Measurements from ENCODE around the gene SEPTIN1.
"Not testable (repeated sequence)": the region's sequence is repeated elsewhere in the genome, so short reads cannot be mapped to it uniquely, and the experiment has no call there.

Gene SEPTIN1

DNA sequence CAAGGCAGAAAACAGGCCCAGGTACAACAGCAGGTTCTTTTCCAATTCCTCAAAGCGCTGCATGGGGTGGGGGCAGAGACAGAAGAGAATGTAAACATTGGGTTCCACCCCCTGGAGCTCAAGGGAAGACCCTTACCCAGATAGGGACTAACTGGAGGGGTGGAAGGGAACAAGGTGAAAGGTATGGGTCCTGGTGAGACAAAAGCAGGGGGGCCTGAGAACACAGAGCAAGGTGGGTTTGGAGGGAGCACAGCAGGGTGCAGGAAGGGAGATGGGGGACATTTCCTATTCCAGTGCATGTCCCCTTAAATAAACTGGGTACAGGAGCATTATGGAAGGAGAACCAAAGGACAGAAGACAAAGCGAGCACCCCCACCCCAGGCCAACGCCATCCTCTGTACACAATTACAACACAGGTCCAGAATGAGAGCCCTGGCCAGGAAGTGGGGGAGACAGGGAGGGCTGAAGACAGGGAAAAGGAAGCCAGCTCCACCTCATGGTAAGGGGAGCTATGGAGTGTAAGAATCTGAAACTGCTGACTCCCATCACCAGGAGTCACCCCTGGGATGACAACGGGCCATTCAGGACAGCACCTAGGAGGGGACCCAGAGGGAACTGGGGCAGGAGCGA is 25.2 kb downstream of the SEPTIN1 start:
- no peak for DNase-seq

DNA sequence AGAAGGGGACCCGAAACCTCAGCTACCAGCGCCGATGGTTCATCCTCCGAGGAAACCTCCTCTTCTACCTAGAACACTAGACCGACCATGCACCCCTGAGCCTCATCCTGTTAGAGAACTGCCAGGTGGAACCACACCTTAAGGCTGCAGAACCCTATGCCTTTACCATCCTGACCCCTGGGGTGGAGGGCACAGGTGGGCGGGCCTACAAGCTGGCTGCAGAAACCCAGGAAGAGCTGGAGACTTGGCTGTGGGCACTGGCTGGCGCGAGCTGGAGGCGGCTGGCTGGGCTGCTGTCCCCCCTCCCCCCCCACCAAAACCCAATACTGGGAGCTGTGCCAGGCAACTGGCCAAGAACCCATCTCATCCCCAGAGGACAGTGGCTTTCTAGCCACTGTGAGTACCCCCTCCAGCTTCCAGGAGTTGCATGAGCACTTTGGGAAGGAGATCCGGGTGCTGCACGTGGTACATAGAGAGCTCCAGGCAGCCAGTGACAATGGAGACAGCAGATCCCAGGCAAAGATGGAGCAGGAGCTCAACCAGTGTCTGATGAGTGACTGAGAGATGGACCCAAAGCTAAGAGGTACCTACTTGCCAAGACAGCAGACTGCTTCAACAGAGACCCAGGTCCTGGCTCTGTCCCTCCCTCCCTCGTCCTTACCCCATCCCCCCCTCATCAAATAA is 25.8 kb downstream of the SEPTIN1 start:
- no peak for DNase-seq

DNA sequence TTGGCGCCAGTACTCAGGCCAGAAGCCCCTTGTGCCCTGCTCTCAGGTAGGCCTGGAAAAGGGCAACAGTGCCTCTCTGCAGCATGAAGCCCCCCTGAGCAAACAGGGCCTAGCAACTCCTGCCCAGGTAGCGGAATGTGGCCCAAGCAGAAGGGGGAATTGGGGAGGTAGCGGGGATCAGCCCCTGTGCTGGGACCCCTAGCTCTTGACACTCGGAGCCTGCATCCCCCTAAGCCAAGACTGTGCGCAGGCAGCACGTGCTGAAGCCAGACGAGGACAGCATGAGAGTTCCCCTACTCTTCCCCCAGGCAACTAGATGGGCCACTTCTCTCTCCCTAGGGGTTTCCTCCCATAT is 26.4 kb downstream of the SEPTIN1 start:
- DNase-seq = no peak

DNA sequence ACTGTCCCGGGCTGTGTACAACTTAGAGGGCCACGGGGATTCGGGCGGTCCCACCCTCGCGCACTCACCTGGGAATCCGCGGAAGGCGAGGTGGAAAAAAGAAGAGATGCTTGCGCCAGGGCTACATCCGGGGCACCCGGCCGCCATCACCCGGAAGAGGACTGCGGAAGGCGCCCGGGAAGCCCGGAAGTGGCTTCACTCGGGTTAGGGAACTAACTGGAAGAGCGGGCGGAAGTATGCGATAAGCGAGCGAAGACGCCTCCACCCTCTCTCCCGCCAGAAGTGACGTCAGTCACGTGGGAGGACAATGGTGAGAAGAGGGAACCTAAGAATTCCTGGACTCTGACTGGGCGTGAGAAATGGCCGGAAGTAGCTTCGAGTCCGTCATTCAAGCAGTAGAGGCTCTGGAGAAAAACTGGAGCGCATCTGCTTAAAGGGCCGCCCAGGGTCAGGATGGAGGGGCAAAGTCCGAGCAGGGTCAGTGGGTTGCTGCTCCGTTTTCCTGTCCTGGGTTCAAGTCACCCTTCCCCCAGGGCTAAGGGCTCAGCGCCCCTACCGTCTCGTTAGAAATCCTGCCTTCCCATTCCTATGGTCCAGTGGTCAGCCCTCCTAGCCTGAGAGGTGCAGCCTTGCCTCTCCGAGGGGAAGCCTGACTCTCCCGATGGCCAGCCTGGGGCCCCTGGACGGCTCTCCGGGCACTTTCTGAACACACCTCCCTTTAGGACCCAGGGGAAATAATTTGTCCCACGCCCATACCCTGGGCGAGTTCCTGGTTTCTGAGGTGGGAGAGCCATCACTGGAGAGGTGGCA is 27.0 kb downstream of the SEPTIN1 start, which contains the start of gene CD2BP2:
Gene CD2BP2 (minus strand): TSS at position 165 of the 810 bp plus-strand sequence. CDS start 627 bp downstream, outside the sequence.
- peak; percentile 100 for DNase-seq

DNA sequence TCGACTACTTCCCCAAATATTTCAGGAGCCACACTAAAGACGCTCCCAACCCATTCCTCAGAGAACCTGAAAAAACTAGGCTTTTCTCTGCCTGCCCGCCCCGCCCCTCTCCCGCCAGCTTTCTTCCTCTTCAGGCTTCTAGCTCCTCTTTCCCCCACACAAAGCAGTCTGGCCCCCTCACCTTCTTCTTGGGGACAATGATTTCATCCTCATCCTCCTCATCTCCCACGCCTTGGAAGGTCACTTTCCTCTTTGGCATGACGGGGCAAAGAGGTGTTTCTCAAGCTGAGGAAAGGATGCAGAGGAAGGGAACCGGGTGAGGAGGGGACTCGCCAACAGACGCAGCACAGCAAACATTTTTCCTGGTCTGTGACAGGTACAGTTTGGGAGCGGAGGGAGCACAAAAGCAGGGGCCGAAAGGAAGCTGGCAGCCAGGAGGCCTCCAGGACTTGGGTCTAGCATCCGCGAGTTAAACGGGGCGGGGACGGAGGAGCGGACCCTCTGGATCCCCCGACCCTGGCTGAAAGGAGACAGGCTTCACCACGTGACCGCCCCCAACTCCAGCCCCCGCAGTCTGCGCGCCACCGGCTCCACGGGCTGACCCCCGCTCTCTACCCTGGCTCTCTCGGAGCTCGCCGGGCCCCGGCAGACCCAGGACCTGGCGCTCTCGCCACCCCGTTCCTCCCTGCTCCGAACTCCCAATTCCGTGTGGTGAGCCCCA is 27.8 kb downstream of the SEPTIN1 start:
- no peak for DNase-seq

DNA sequence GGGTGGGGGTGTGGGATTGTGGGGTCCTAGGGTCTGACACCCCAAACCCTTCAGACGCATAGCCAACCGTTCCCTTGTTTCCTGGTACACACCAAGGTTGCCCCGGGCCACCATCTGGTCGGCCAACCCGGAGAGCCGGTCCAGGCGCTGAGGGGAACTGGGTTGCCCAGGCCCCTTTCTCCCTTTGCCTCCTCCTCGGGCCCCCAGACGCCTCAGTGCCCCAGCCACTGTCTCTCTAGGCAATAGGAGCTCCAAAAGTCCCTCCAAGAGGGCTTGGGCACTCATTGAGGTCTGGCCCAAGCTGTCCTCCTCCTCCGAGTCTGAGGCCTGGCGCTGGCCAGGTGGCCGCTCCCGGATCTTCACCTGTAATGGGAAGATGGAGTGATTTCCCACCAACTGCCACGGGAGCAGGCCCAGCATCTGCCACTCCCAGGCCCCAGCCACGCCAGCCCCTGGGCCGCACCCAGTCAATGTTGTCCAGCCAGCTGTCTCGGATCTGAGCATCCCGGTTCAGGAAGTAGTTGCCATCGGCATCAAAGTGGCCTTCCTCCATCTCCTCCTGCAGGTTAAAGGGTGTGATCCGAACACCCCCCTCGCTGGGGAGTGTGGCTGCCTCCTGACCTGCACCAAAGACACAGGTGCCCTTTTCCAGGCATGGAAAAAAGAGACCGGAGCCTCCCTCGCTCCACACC is 28.8 kb downstream of the SEPTIN1 start:
- DNase-seq = no peak

DNA sequence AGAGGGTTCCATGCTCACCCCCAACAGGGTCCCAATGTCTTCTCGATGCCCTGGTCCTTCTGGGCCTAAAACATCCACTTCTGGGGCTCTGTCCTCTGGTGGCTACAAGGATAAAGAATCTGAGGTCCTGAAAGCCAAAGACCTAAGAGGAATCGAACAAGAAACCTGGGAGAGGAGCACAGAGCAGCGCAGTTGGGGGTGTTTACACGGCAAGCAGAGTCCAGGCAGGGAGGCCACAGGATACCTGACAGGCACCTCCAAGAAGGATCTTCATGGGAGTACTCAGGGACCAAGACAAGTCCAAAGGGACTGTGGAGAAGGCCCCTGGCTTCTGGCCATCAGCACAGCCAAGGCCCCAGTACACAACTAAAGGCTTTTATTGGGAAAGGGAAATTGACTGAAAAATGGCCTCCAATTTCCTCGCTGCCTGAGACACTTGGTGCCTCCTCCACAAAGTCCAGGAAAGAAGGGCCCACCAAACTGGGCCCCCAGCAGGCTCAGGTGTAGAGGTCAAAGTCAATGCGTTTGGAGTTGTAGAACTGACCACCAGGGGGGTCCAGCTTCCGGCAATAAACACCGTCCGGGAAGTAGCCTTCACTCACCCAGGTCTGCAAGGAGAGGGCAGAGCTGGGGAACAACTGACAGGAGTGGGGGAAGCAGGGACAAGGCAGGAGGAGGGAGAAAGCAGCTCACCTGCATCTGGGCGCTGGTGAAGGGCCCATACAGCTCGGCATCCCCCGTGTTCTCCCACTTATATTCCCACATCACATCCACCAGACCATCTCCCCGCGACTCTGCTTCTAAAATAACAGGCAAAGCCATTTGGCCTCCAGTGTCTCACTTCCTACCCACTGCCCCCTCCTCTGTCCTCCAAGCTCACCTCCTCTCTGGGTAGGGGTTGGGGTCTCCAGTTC is 29.6 kb downstream of the SEPTIN1 start:
- no peak for DNase-seq

DNA sequence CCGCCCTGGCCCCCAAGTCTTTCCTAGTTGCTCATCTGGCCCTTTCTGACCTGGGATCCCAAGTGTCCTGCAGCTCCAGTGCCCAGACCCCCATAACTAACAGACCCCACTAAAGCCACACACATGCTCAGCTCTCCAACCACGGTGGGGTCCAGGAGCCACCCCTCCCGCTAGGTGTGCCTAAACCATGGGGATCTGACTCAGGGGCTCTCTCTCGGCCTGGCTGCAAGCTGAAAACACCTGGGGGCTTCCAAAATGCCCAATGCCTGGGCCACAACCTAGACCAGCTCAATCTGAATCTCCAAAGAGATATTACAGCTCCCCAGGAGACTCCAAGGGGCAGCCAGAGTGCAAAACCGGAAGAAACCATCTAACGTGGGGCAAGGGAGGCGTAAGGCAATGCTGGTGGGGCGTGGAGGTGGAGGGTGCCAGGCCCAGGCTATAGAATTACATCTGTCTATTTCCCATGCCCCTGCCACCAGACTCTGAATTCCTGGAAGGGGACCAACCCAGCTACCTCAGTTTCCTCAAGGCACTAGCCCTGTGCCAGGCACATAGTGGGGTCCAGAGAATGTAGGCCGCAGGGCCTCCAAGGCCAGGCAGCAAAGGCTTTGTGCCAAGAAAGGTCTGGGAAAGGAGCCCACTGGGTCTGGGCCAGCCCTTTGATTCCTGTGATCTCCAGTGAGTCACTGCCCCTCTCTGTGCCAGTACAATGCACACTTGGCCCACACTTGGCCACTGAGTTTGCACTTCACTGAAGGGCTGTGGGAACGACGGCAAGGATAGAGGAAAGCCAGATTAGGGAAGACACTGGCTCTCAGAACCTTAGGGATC is 30.6 kb downstream of the SEPTIN1 start:
- peak; percentile 72 for DNase-seq

DNA sequence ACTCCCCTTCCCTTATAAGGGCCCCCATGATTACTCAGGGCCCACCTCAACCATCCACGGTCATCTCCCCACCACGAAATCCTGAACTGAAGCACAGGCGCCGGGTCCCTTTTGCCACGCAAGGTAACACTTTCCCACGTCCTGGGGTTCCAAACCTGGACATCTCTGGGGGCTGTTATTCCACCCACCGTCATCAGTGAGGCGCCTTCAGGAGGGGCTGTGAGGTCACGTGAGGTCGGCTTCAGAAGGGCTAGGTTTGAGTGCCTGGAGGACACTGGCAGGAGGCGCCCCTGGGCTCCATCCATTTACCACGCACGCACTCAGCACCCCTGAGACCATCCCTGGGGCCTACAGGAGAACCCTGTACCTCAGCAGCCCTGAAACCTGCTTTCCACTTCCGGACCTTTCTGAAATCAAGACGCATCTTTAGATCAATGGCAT is 31.3 kb downstream of the SEPTIN1 start:
- DNase-seq = no peak

DNA sequence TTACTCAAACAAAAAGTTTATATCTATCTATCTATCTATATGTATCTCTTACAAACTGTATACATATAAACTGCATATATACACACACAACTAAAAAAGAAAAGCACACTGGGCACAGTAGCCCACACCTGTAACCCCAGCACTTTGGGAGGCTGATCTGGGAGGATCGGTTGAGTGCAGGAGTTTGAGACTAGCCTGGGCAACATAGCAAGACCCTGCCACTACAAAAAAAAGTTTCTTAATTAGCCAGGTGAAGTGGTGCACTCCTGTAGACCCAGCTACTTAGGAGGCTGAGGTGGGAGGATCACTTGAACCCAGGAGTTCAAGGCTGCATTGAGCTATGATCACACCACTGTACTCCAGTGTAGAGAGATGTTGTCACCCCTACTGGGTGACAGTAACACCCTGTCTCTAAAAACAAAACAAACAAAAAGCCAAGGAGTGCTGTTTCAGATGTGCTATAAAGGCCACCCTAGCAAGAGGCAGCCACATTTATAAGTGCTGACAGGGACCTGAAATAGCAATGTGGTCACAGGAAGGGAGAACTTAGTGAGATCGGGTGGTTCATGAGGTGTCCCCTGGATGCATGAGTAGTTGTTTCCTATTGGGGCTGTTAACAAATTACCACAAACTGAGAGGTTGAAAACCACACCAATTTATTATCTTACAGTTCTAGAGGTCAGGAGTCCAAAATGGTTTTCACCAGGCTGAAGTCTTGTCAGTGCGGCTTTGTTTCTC is 32.1 kb downstream of the SEPTIN1 start:
- DNase-seq = no peak

DNA sequence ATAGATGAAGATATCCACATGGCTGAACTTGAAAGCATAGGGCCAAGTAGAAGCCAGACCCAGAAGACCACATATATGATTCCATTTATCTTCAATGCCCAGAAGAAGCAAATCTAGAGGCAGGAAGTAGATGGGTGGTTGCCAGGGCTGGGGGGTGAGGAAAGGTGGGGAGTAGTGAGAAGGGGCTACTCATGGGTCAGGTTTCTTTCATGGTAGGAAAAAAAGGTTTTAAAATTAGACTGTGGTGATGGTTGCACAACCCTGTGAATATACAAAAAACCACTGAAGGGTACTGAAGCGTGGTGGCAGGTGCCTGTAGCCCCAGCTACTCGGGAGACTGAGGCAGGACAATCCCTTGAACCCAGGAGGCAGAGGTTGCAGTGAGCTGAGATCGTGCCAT is 32.7 kb downstream of the SEPTIN1 start:
- DNase-seq = no peak

DNA sequence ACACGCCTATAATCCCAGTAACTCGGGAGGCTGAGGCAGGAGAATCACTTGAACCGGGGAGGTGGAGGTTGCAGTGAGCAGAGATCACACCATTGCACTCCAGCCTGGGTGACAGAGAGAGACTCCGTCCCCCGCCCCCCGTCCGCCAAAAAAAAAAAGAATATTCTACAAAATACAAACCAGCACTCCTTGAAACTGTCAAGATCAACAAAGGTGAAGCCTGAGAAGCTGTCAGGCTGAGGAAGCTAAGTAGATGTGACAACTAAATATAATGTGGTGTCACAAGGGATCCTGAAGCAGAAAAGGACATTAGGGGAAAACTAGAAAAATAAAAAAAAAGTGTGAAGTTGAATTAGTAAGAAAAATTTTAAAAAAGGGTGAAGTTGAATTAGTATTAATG is 33.4 kb downstream of the SEPTIN1 start:
- no peak for DNase-seq

DNA sequence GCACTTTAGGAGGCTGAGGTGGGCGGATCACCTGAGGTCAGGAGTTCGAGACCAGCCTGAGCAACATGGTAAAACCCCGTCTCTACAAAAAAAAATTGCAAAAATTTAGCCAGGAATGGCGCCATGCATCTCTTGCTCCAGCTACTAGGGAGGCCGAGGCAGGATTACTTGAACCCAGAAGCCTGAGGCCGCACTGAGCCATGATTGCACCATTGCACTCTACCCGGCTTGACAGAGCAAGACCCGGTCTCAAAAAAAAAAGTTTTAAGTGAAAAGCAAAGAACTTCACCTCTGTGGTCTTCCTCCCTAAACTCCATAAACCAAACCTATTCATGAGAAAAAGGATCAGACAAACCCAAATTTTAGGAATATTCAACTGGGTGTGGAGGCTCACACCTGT is 34.2 kb downstream of the SEPTIN1 start:
- no peak for DNase-seq

DNA sequence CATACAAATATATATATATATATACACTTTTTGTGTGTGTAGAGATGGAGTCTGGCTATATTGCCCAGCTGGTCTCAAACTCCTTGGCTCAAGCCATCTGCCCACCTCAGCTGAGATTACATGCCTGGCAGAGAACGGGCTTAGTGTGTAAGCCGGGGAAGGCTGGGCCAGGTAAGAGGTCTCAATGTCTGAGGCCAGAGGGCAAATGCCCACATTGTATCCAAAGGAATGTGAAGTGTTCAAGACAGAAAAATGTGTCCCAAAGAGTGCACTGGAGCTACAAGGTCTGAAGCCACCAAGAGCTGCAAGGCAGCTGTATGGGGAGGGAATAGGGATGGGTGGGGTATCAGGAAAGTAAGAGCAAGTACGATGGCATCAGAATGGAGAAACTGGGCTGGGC is 36.1 kb downstream of the SEPTIN1 start:
- no peak for DNase-seq

DNA sequence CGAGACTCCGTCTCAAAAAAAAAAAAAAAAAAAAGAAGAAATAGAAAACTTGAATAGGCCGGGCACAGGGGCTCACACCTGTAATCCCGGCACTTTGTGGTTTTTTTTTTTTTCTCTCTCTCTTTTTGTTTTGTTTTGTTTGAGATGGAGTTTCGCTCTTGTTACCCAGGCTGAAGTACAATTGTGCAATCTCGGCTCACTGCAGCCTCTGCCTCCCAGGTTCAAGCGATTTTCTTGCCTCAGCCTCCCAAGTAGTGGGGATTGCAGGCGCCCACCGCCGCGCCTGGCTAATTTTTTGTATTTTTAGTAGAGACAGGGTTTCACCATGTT is 38.9 kb downstream of the SEPTIN1 start:
- DNase-seq = not testable (repeated sequence)

DNA sequence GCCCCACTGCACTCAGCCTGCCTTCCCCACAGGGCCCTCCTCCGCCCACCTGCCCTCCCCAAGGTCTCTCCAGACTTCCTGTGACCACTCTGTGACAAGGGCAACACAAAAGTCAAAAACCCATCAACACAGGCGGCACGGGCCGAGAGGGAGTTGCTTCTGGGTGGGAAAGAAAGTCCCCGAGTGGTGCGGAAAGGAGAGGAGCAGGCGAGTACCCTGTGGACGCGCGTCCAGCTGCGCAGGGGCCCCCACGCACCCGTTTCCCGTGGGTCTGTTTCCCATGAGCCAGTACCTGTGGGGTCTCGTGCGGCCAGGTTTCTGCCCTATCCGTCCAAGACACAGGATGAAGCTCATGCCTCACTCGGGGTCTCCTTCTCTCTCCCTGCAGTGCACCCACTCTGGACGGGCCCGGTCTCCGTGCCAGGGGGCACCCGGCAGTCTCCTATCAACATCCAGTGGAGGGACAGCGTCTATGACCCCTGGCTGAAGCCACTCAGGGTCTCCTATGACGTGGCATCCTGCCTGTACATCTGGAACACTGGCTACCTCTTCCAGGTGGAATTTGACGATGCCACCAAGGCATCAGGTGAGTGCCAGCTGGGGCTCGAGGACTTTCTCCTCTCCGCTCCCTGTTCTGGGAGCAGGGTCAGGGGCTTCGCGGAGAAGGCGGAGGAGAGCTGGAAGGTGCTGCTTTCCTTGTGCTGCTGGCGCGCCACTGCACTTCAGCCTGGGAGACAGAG is 39.4 kb downstream of the SEPTIN1 start:
- no peak for DNase-seq

DNA sequence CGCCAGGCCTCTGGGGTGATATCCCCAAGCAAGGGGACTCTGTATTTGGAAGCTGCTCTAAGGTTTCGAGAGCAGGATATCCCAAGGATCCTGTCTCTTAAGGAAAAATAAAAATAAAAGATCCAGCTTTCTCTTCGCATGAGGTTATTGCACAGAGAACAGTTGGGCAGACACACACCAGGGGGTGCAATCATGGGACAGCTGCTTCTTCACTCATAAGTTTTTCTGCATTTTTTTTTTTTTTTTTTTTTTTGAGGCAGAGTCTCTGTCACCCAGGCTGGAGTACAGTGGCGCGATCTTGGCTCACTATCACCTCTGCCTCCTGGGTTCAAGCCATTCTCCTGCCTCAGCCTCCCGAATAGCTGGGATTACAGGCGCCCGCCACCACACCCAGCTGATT is 40.4 kb downstream of the SEPTIN1 start:
- DNase-seq = not testable (repeated sequence)

DNA sequence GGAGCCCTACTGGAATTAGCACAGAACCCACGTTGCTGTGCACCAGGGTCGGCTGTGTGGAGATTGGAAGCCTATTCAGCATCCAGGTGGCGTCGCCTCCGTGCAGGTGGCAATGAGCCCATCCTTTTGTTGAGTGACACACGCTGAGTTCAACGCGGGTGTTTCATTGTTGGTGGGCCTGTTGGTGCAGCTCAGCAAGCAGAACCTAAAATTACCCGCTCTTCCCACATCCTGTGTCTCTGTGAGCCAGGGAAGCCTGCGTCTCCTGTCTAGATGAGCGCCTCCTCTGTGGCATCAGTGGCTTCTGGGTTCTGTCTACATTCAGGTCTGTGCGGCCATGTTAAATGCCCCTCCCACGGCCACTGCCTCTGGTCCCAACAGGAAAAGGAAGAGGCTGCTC is 41.7 kb downstream of the SEPTIN1 start:
- DNase-seq = no peak

DNA sequence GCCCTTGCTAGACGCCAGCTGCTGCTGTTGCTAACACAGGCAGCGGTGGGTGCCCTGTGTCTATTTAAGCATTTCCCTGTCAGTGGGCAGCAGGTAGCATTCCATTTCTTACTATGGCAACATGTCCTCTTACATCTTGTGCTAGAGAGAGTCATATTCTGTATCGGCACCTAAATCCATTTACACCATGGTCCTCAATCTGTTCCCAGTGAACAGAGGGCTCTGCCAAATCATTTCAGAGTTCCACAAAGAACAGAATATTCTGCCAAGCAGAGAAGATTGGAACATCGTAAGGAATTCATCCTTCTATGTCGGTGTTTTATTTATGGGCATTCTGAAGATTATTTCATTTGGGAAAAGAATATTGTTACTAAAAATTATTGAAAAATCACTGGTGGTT is 43.6 kb downstream of the SEPTIN1 start:
- not testable (repeated sequence) for DNase-seq
